Fibroblast of peridontal ligament (primary cell): ENCODE measurements around the gene C5.
"Not testable (repeated sequence)": the region's sequence is repeated elsewhere in the genome, so short reads cannot be mapped to it uniquely, and the experiment has no call there.

Experiments used
- DNase-seq: peaks from one replicate; pipeline ENCODE4 v3.0.0-alpha.2; 2010; ENCODE audit errors: extremely low read depth

Gene C5

GRCh38 chr9:120979797-120980196 lies 70.3 kb downstream of the C5 start:
- DNase-seq: no peak

DNA sequence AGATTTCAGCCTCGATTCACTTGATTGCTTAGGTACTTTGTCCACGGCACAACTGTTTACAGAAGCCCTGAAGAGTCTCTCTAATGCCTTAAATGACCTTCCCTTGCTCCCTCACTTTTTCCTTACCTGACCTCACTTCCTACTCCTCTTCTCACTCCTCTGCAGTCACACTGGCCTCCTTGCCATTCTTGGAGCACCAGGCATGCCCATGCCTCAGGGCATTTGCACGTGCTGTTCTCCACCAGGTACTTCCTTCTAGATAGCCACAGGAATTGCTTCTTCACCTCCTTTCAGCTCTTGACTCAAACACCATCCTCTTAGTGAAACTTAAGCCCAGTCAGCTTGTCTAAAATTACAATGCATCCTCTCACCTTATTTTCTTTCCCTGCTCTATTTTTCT lies 71.1 kb downstream of the C5 start:
- no peak for DNase-seq

GRCh38 chr9:120977321-120977720 lies 72.8 kb downstream of the C5 start:
- DNase-seq: no peak

DNA sequence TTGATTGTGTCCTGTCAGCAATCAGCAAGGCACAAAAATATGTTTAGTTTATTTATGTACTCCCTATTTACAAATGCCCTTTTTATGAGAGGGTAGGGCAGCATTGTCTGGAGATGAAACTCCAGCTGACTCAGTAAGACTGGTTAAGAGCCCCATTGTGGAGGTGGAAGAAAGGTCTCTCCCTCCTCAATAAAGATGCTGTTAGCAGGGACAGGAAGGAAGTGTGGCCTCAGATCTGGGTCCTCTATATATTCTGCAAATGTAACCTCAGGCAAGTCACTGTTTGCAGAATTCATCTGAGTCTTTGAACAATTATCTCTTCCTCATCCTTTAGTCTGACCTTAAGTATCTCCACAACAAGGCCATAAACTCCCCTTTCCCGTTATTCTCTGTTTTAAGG lies 75.2 kb downstream of the C5 start:
- no peak for DNase-seq

GRCh38 chr9:120974181-120974580 lies 75.9 kb downstream of the C5 start:
- DNase-seq: no peak

- DNase-seq: no peak
Measured at GRCh38 chr9:120971938-120972337, 78.1 kb downstream of the C5 start.

DNA sequence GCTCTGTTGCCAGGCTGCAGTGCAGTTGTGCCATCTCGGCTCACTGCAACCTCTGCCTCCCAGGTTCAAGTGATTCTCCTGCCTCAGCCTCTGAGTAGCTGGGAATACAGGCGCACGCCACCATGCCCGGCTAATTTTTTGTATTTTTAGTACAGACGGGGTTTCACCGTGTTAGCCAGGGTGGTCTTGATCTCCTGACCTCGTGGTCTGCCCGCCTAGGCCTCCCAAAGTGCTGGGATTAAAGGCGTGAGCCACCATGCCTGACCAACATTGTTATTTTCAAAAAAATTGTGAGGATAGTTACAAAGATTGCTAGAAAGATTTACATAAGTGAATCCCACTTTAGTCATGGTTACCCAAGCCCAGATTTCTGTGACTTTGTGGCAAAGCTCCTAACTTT lies 78.6 kb downstream of the C5 start:
- DNase-seq: not testable (repeated sequence)

DNA sequence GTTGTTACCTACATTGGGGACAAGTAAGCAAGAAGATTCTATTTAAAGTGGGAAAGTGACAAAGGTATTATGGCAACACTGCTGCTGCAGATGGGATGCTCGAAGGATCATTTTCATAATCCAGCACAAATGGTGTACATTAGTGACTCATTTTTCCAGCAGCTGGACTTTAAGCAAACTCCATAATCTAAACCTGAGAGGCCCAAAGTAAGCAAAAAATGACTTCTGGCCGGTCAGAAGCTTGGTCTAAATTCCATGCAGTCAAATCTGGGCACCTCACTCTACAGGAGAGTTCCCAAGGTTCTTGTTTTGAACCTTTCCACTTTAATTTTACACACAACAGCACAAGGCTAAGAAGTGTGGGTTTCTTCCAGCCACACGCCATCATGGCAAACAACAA lies 79.8 kb downstream of the C5 start:
- DNase-seq: peak; percentile 69

- DNase-seq: no peak
Measured at GRCh38 chr9:120966013-120966369, 84.1 kb downstream of the C5 start.

DNA sequence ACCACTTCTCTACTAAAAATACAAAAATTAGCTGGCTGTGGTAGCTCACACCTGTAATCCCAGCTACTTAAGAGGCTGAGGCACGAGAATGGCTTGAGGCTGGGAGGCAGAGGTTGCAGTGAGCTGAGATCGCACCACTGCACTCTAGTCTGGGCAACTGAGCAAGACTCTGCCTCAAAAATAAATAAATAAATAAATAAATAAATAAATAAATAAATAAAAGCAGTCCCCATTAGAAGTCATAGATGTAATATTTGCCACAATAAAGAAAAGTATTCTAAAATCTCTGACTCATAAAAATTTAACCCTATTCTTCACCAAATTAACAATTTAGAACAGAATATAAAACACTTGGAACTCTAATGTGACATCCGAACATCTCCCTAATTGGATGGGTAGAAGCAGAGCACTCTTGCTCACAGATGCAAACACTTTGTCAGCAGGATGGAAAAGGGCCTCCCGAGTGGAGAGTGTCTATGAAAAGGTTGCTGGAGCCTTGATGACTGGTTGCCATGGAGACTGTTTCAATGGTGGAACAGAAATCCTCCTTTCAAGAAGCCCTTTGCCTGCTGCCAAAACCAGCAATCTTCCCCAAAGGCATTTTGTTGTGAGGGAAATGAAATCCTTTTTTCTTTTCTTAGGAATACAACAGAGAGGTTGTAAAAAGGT lies 84.6 kb downstream of the C5 start:
- DNase-seq: no peak

DNA sequence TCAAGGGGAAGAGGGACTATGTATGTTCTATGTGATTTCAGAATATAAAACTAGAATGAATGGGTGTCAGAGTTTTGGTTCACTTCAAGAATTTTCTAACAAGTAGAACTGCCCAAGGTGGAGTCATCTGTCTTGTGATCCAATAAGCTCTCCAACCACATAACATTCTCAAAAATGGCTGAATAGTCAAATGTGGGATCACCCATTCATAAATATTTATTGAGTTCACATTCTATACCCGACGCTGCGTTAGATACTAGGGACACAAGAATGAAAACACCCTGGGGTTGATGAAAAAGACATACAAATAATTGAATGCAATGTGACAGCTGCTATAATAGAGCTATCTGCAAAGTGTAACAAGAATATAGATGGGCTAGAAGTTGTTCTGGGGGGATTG lies 88.1 kb downstream of the C5 start:
- DNase-seq: no peak

DNA sequence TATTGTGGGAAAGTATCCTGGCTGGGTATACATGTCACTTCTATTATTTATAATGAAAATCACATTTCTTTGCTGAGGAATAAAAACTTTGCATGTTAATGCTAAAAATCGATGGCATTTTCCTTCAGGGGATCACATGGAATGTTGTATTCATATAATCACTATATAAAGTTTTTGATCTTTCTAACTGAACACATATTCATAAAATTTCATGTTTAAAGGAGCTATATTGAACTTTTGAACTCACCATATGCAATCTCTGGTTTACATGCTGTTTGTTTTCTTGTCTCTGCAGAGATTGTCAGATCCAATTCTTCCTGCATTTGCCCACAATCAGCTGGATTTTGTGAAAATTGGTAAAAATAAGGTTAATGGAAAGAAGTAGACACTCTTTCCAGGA lies 90.1 kb downstream of the C5 start:
- DNase-seq: no peak

GRCh38 chr9:120956862-120957261 lies 93.2 kb downstream of the C5 start:
- DNase-seq: no peak

DNA sequence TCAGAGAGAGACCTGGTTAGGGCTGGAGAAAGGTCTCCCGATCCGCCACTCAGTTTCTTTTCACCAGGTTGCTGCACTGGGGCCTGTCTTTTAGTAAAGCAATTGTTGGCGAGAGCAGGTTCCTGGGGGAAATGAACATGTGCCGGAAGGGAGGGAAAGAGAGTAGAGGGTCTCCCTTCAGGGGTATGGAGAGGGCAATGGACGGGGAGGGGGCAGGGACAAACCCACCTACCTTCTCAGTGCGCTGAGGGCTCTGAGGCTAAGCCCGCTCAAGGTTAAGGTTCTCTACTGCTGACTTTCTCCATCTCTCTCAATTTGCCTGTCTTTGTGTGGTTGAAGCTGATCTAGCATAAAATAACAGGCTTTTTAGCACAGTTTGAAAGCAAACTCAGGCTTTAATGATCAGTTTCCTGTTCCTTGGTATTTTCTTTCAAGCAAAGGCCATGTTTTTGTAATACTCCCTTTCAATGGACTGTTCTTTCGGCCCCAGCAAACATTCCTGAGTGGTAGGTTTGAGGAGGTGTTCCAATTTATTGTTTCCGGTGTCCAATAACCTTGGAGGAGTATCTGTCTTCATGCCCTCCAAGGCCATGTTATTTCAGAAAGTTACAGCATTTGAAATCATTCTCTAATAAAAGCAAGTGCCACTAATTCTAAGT lies 98.0 kb downstream of the C5 start:
- DNase-seq: no peak

DNA sequence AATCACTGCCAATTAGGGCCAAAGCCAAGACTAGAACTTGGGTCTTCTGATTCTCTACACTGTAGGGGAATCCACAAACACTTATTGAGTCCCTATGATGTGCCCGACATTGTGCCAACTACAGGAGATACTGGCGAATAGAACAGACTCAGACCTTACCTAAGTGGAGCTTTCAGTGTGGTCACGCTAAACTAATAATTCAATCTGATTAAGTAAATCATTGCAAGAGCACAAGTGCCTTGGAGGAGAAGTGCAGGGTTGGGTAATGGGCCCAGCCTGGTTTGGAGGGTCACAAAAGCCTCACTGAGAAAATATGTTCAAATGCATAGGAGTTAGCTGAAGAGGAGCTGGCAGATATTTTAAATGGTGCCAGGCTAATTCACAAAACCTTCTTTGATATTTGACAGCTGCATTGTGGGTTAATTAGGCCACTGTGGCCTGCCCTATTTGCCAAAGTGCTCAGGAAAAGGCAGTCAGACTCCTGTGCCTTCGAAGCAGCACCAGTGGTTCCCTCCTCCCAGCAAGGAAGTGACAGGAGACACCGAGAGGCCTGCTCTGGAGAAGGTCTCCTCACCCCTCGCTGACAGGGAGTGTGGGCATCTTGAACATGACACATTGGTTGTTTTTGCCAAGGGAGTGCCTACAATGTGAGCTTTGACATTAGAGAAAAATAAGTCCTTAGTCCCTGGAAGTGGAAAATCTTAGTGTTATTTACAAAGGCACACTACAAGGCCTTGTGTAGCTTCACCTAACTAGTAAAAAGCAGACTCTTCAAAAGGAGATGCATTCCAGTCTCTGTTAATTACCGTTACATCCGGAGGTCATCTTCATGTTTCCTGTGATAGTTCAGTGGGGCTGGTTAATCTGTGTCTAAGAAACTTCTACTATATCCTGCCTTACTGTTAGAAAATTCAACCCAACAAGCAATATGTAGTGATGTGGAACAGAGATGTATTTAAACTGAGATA lies 99.4 kb downstream of the C5 start:
- no peak for DNase-seq

GRCh38 chr9:120949290-120949689 lies 100.8 kb downstream of the C5 start:
- no peak for DNase-seq

DNA sequence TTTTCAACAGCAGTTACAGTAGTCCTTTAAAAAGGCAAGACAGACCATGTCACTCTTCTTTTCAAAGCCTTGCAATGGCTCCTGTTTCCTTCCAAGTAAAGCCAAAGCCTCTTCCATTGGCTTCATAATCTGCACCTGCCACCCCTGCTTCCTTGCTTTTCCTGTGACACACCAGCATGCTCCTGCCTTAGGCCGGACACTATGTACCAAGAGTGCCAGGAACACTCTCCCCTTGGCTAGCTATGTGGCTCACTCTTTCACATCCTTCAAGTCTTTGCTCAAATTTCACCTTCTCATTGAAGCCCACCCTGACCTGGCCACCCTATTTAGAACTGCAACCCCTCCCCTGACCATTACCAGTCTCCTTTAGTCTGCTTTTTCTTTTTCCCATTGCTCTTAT lies 101.3 kb downstream of the C5 start:
- DNase-seq: no peak

GRCh38 chr9:120947222-120947621 lies 102.9 kb downstream of the C5 start:
- no peak for DNase-seq

GRCh38 chr9:120946259-120946658 lies 103.8 kb downstream of the C5 start:
- peak; percentile 88 for DNase-seq

DNA sequence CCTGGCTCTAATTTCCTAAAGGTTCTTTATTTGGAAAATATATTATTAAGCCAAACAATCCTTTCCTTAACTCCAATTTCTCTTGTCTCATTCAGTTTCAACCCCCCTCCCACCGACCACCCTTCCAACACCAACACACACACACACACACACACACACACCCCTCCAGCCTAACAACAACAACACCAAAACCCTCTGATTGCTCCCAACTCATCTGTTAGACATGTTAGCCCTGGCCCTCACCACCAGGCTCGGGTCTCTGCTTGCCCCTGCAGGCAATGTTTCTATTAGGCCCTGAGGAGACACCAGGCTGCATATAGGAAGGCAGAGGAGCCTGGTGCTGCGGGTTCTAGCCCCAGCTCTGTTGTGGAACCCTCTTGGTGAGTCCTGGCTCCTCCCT lies 105.1 kb downstream of the C5 start:
- DNase-seq: no peak

DNA sequence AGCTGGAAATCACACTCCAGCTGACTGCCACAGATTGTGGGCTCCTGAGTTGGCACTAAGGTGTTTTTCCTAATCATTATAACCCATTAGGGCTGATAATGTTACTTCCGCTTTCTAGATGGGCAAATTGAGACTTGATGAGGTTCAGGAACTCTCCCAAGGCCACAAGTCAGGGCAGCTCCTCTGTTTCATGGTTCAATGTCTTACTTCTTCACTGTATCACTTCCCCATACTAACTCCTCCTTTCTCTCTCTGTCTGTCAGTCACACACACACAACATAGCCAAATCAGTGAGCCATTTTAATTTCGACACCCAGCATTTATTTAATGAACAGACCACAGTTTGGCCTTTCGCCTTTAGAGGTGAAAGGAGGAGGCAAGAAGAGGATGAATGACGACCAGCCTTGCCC lies 105.6 kb downstream of the C5 start:
- no peak for DNase-seq

- DNase-seq: no peak
Measured at GRCh38 chr9:120942186-120943001, 107.7 kb downstream of the C5 start.
